GM12878 (cell line): Measurements from ENCODE around the gene NMNAT1. TPM values are rescaled to one million over a fixed set of nuclear protein-coding genes. Genes with fewer than 3 reads are reported as not detected.

Experiments used
- ATF3 ChIP-seq: IDR thresholded peaks from 2 replicates; pipeline ENCODE4 v1.6.1; 2011; ENCODE audit warnings: low read depth, mild to moderate bottlenecking, low read length, moderate library complexity, borderline replicate concordance; ENCODE audit errors: extremely low read depth
- ATF7 ChIP-seq: fragments of 450-650 bp; IDR thresholded peaks from 2 replicates; pipeline ENCODE4 v1.6.1; 2016; ENCODE audit warnings: low read depth, mild to moderate bottlenecking
- CBFB ChIP-seq: IDR thresholded peaks from 2 replicates; pipeline ENCODE4 v1.6.1; 2016; ENCODE audit warnings: antibody characterized with exemption, low read depth
- CREM ChIP-seq: IDR thresholded peaks from 2 replicates; pipeline ENCODE4 v1.6.1; 2014; ENCODE audit warnings: antibody characterized with exemption, low read depth
- EGR1 ChIP-seq, 2 experiments: IDR thresholded peaks; 1 replicate in 1 of 2; 2 replicates in 1 of 2; pipeline ENCODE4 v1.6.1; 2011 to 2012; ENCODE audit warnings: low read depth in 2 of 2, low read length in 2 of 2, borderline replicate concordance in 1 of 2, mild to moderate bottlenecking in 1 of 2, moderate library complexity in 1 of 2
- EZH2 ChIP-seq: IDR thresholded peaks from 2 replicates; pipeline ENCODE4 v1.6.1; 2012; ENCODE audit warnings: low read depth, mild to moderate bottlenecking, control low read depth, inconsistent platforms, low read length, borderline replicate concordance; ENCODE audit not compliant: control insufficient read depth
- FOS ChIP-seq: IDR thresholded peaks from 3 replicates; pipeline ENCODE4 v1.6.1; 2011; ENCODE audit warnings: borderline replicate concordance; ENCODE audit not compliant: insufficient read length; ENCODE audit errors: extremely low read depth
- HSF1 ChIP-seq: fragments of 150-350 bp; IDR thresholded peaks from 2 replicates; pipeline ENCODE4 v1.6.1; 2014; ENCODE audit warnings: mild to moderate bottlenecking, low read depth, low read length
- IKZF2 ChIP-seq, 2 experiments: fragments of 450-650 bp; IDR thresholded peaks; 2 replicates each; pipeline ENCODE4 v1.6.1; 2017; ENCODE audit warnings: mild to moderate bottlenecking in 2 of 2, moderate library complexity in 2 of 2
- LARP7 ChIP-seq: fragments of 450-650 bp; IDR thresholded peaks from 2 replicates; pipeline ENCODE4 v1.6.1; 2017; ENCODE audit warnings: mild to moderate bottlenecking
- MEF2A ChIP-seq: IDR thresholded peaks from 2 replicates; pipeline ENCODE4 v1.6.1; 2011; ENCODE audit warnings: low read depth, mild to moderate bottlenecking, low read length, moderate library complexity; ENCODE audit not compliant: insufficient read depth
- MTA3 ChIP-seq: IDR thresholded peaks from 2 replicates; pipeline ENCODE4 v1.6.1; 2012; ENCODE audit warnings: low read length, inconsistent platforms, borderline replicate concordance
- NFYA ChIP-seq: IDR thresholded peaks from 2 replicates; pipeline ENCODE4 v1.6.1; 2011; ENCODE audit warnings: low read depth, mild to moderate bottlenecking, low read length, improper control_type of control experiment, borderline replicate concordance
- SMAD1 ChIP-seq: fragments of 450-650 bp; IDR thresholded peaks from 2 replicates; pipeline ENCODE4 v1.6.1; 2018; ENCODE audit warnings: mild to moderate bottlenecking, low read depth; ENCODE audit not compliant: partially characterized antibody
- SREBF2 ChIP-seq: IDR thresholded peaks from 2 replicates; pipeline ENCODE4 v1.6.1; 2012; ENCODE audit warnings: mild to moderate bottlenecking, low read length
- STAT3 ChIP-seq: IDR thresholded peaks from 2 replicates; pipeline ENCODE4 v1.6.1; 2011; ENCODE audit warnings: low read depth, low read length, improper control_type of control experiment
- TAF1 ChIP-seq: IDR thresholded peaks from 2 replicates; pipeline ENCODE4 v1.6.1; 2011; ENCODE audit warnings: mild to moderate bottlenecking, low read depth, low read length, borderline replicate concordance
- ZSCAN29 ChIP-seq: fragments of 450-650 bp; IDR thresholded peaks from 2 replicates; pipeline ENCODE4 v1.6.1; 2017; ENCODE audit warnings: mild to moderate bottlenecking, moderate library complexity
- polyA plus RNA-seq, 11 experiments: library from polyadenylated mRNA; depleted of rRNA in 4 of 11; unstranded in 6 of 11; stranded (reverse) in 5 of 11; fragments of >200 nt; fragmentation: Nextera tagmentation in 4 of 11; fragmentation: Illumina TruSeq in 1 of 11; extraction: Ambion mirVana in 4 of 11; extraction: Trizol in 1 of 11; gene quantifications; 1 replicate in 1 of 11; 2 replicates in 10 of 11; pipeline versions ENCODE4 v1.2.1 to v1.2.3, GENCODE V29; 2011 to 2016; ENCODE audit warnings: inconsistent platforms in 2 of 11, missing spikeins in 2 of 11, low read depth in 1 of 11
- total RNA-seq, 4 experiments: library from RNA; depleted of rRNA in 3 of 4; stranded (reverse); fragments of >200 nt in 3 of 4; fragmentation: Illumina TruSeq in 1 of 4; extraction: Trizol in 1 of 4; gene quantifications; 2 replicates each; pipeline versions ENCODE4 v1.2.1 to v1.2.3, GENCODE V29; 2013 to 2021
- TF ChIP-seq, protein P1 (sequence below): fragments of 450-650 bp; IDR thresholded peaks from 2 replicates; pipeline ENCODE4 v1.6.1; 2017; ENCODE audit warnings: mild to moderate bottlenecking
- TF ChIP-seq, protein P2 (sequence below): fragments of 450-650 bp; IDR thresholded peaks from 2 replicates; pipeline ENCODE4 v1.6.1; 2017; ENCODE audit warnings: borderline replicate concordance
- TF ChIP-seq, protein P3 (sequence below): fragments of 450-650 bp; formaldehyde crosslinking; IDR thresholded peaks from 2 replicates; pipeline ENCODE4 v1.4.0; 2020; ENCODE audit warnings: mild to moderate bottlenecking, moderate library complexity

Gene NMNAT1
- total and polyA plus RNA-seq, 10 of the 15 experiments (the other 5 are each of a cell fraction or from before 2014, with no cell fraction given): 7.2 to 16.7 (median 11.7) TPM

DNA sequence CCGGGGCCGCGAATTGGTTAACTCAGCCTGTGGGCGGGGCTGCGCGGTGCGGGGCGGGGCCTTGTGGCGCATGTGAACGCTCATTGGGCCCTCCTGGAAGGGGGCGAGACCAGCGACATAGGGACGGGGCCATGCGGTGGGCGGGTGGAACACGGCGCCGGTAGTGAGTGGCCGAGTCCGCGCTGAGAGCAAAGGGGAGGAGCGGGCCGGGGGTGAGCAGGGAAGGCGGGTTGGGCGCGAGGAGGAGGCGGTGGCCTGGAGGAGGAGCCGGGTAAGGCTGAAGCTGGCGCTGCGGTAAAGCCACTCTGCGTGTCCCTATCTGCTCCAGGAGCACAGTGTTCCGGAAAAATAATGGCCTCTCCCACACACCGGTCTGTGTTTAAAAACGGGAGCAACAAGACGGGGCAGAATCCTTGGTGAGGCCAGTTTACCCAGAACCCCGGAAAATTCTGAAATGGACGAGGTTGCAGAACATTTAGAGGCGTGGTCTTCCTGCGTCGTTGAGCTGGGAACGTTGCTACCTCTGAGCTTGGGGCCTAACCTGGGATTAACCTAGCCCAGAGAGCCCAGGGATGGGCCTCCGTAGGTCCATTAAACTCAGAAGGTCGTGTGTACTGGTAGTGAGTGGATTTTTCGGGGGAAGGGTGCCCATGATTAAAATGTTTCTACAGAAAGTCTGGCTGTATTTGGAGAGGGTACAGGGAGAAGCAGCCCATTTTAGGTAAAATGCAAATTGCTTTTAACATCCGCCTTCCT, 32.7 kb upstream of the NMNAT1 start (continued):
- TF ChIP-seq MEF2A (no peak), IKZF2 (IDR thresholded peaks at IDR 0.05) (peak; percentile 44 to 52; a peak in 3 of 4 replicates), TAF1 (no peak), ZSCAN29 (no peak), HSF1 (no peak), EZH2 (no peak), NFYA (no peak), SMAD1 (no peak), EGR1 (IDR thresholded peaks at IDR 0.05; ENCODE audit: borderline replicate concordance in 1 of 2, low read depth in 2 of 2, low read length in 2 of 2) (0 out of 3 replicates have a peak, but pooled peaks of 1 of the 2 experiments have one; percentile 1), ATF7 (peak; percentile 85), SREBF2 (no peak), CBFB (peak; percentile 37; the same call in 1 of the 2 replicates), FOS (no peak), CREM (no peak), ATF3 (no peak), MTA3 (no peak), LARP7 (no peak), STAT3 (no peak)
- TF ChIP-seq, protein P1, sequence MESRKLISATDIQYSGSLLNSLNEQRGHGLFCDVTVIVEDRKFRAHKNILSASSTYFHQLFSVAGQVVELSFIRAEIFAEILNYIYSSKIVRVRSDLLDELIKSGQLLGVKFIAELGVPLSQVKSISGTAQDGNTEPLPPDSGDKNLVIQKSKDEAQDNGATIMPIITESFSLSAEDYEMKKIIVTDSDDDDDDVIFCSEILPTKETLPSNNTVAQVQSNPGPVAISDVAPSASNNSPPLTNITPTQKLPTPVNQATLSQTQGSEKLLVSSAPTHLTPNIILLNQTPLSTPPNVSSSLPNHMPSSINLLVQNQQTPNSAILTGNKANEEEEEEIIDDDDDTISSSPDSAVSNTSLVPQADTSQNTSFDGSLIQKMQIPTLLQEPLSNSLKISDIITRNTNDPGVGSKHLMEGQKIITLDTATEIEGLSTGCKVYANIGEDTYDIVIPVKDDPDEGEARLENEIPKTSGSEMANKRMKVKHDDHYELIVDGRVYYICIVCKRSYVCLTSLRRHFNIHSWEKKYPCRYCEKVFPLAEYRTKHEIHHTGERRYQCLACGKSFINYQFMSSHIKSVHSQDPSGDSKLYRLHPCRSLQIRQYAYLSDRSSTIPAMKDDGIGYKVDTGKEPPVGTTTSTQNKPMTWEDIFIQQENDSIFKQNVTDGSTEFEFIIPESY: no peak
- TF ChIP-seq, protein P2, sequence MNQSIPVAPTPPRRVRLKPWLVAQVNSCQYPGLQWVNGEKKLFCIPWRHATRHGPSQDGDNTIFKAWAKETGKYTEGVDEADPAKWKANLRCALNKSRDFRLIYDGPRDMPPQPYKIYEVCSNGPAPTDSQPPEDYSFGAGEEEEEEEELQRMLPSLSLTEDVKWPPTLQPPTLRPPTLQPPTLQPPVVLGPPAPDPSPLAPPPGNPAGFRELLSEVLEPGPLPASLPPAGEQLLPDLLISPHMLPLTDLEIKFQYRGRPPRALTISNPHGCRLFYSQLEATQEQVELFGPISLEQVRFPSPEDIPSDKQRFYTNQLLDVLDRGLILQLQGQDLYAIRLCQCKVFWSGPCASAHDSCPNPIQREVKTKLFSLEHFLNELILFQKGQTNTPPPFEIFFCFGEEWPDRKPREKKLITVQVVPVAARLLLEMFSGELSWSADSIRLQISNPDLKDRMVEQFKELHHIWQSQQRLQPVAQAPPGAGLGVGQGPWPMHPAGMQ: no peak
- TF ChIP-seq, protein P3, sequence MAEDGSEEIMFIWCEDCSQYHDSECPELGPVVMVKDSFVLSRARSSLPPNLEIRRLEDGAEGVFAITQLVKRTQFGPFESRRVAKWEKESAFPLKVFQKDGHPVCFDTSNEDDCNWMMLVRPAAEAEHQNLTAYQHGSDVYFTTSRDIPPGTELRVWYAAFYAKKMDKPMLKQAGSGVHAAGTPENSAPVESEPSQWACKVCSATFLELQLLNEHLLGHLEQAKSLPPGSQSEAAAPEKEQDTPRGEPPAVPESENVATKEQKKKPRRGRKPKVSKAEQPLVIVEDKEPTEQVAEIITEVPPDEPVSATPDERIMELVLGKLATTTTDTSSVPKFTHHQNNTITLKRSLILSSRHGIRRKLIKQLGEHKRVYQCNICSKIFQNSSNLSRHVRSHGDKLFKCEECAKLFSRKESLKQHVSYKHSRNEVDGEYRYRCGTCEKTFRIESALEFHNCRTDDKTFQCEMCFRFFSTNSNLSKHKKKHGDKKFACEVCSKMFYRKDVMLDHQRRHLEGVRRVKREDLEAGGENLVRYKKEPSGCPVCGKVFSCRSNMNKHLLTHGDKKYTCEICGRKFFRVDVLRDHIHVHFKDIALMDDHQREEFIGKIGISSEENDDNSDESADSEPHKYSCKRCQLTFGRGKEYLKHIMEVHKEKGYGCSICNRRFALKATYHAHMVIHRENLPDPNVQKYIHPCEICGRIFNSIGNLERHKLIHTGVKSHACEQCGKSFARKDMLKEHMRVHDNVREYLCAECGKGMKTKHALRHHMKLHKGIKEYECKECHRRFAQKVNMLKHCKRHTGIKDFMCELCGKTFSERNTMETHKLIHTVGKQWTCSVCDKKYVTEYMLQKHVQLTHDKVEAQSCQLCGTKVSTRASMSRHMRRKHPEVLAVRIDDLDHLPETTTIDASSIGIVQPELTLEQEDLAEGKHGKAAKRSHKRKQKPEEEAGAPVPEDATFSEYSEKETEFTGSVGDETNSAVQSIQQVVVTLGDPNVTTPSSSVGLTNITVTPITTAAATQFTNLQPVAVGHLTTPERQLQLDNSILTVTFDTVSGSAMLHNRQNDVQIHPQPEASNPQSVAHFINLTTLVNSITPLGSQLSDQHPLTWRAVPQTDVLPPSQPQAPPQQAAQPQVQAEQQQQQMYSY (CRISPR knock-in tag): no peak
